ENCODE measurements around the gene SYCN. TPM values are rescaled to one million over a fixed set of nuclear protein-coding genes. Genes with fewer than 3 reads are reported as not detected.

Gene SYCN
- total and polyA plus RNA-seq, 2 of the 13 experiments (the other 11 are each of a cell fraction or from before 2014, with no cell fraction given), result not detected

- intact Hi-C loops (cut with micrococcal nuclease; ENCODE audit: unreplicated experiment), result loop anchor here (10.0 kb wide), 1 partner anchor 218 kb away; no protein-coding TSS in a partner anchor
Observed at GRCh38 chr19:39183104-39183503, 21.0 kb downstream of the SYCN start.

GRCh38 chr19:39182174-39182505 is 21.9 kb downstream of the SYCN start:
- no peaks in the 10 kb centered on the region for H3K9me3 ChIP-seq (ENCODE audit: low read length)
- TF ChIP-seq NFIC (IDR thresholded peaks at IDR 0.05; ENCODE audit: low read length) (no peak), ZBTB49 (CRISPR knock-in tag; IDR thresholded peaks at IDR 0.05; ENCODE audit: borderline replicate concordance) (no peak), PCBP2 (optimal IDR thresholded peaks at IDR 0.05; ENCODE audit: low read depth, low read length, poor library complexity, severe bottlenecking) (no peak), SOX6 (IDR thresholded peaks at IDR 0.05) (no peak), SOX6 (CRISPR knock-in tag; IDR thresholded peaks at IDR 0.05) (no peak), ZNF317 (CRISPR knock-in tag; IDR thresholded peaks at IDR 0.05) (no peak), TEAD2 (CRISPR knock-in tag; IDR thresholded peaks at IDR 0.05) (no peak), RFX3 (CRISPR knock-in tag; IDR thresholded peaks at IDR 0.05) (no peak), MTF2 (CRISPR knock-in tag; IDR thresholded peaks at IDR 0.05; ENCODE audit: borderline replicate concordance) (no peak)
- H3K4me3 ChIP-seq (replicated peaks in 1 of 3; ENCODE audit: insufficient read depth in 1 of 3, low read depth in 2 of 3, low read length in 3 of 3), result no peak overlapping the region
- ChIA-PET CTCF (ENCODE audit: low intra/inter-chr PET ratio, low total read pairs) (no interaction called here), POLR2A (no interaction called here)
- FAIRE-seq, result no peak
- WGBS (ENCODE audit: low lambda C conversion rate), result 61% methylated on average over 4 of the region's 4 CpGs
- no peaks in the 10 kb centered on the region; a peak in 1 of 5 replicates for H3K27me3 ChIP-seq (ENCODE audit: control insufficient read depth in 1 of 2, insufficient read depth in 2 of 2, low read length in 2 of 2)
- no peak overlapping the region for H3K27ac ChIP-seq (ENCODE audit: extremely low read length, insufficient read depth, low read length)
- no peak overlapping the region for H3K9ac ChIP-seq (ENCODE audit: insufficient read depth, low read depth, low read length)
- H3K79me2 ChIP-seq (ENCODE audit: insufficient read depth, low read length), result no peaks in the 10 kb centered on the region
- in situ Hi-C loops (cut with HindIII; ENCODE audit: extremely low pct_ligation_motif_present, low pct_unique_long_range_greater_than_20kb), result loop anchor here (5.0 kb wide), 1 partner anchor 60 kb away; no protein-coding TSS in a partner anchor
- BruUV-seq (replicated peaks), result no TSS peak
- DNase-seq (ENCODE audit: low spot score), result no peak
- H4K20me1 ChIP-seq (ENCODE audit: insufficient read depth, low read length), result no peaks in the 10 kb centered on the region
- no peak overlapping the region for H2AFZ ChIP-seq (ENCODE audit: low read length)
- peaks cover 2 to 12% of the 10 kb centered on the region in 2 experiments; a peak in 3 of 5 replicates for H3K36me3 ChIP-seq (replicated peaks in 1 of 2; ENCODE audit: control insufficient read depth in 1 of 2, insufficient read depth in 2 of 2, low read length in 2 of 2)
- peaks cover 16% of the 10 kb centered on the region for H3K4me1 ChIP-seq (ENCODE audit: insufficient read depth, low read length)
- peak; percentile 8; the same call in 2 of the 3 replicates for ATAC-seq
- intact Hi-C loops (cut with micrococcal nuclease; ENCODE audit: unreplicated experiment), result loop anchor here (10.0 kb wide), 1 partner anchor 217 kb away; no protein-coding TSS in a partner anchor
- no peak overlapping the region for H3K4me2 ChIP-seq (ENCODE audit: low read depth, low read length)

More at GRCh38 chr19:39183104-39183503, 21.0 kb downstream of the SYCN start:
- BruUV-seq (replicated peaks), result no TSS peak
- Histone ChIP-seq H3K9ac (ENCODE audit: insufficient read depth, low read depth, low read length) (no peak overlapping the region), H4K20me1 (ENCODE audit: insufficient read depth, low read length) (no peaks in the 10 kb centered on the region), H3K36me3 (replicated peaks in 1 of 2; ENCODE audit: control insufficient read depth in 1 of 2, insufficient read depth in 2 of 2, low read length in 2 of 2) (peaks cover 0 to 6% of the 10 kb centered on the region in 2 experiments; a peak in 2 of 5 replicates), H3K27ac (ENCODE audit: extremely low read length, insufficient read depth, low read length) (no peak overlapping the region), H2AFZ (ENCODE audit: low read length) (no peak overlapping the region), H3K9me3 (ENCODE audit: low read length) (no peaks in the 10 kb centered on the region), H3K79me2 (ENCODE audit: insufficient read depth, low read length) (no peaks in the 10 kb centered on the region), H3K4me1 (ENCODE audit: insufficient read depth, low read length) (peaks cover 23% of the 10 kb centered on the region), H3K4me2 (ENCODE audit: low read depth, low read length) (no peak overlapping the region), H3K4me3 (replicated peaks in 1 of 3; ENCODE audit: insufficient read depth in 1 of 3, low read depth in 2 of 3, low read length in 3 of 3) (no peak overlapping the region), H3K27me3 (ENCODE audit: control insufficient read depth in 1 of 2, insufficient read depth in 2 of 2, low read length in 2 of 2) (no peaks in the 10 kb centered on the region; a peak in 1 of 5 replicates)
- FAIRE-seq (no peak), ATAC-seq (no peak), DNase-seq (ENCODE audit: low spot score) (no peak)
- TF ChIP-seq CENPBD1 (CRISPR knock-in tag; IDR thresholded peaks at IDR 0.05; ENCODE audit: borderline replicate concordance, low read depth) (no peak), ZNF232 (CRISPR knock-in tag; IDR thresholded peaks at IDR 0.05; ENCODE audit: borderline replicate concordance) (no peak)
- 73% methylated on average over 8 of the region's 8 CpGs for WGBS (ENCODE audit: low lambda C conversion rate)
- ChIA-PET CTCF (ENCODE audit: low intra/inter-chr PET ratio, low total read pairs) (no interaction called here), POLR2A (no interaction called here)
- in situ Hi-C loops (cut with HindIII; ENCODE audit: extremely low pct_ligation_motif_present, low pct_unique_long_range_greater_than_20kb), result loop anchor here (5.0 kb wide), 1 partner anchor 61 kb away; no protein-coding TSS in a partner anchor
